GM23338 (cell line): ENCODE data around the gene BRD2. TPM values are rescaled to one million over a fixed set of nuclear protein-coding genes. Genes with fewer than 3 reads are reported as not detected.
A peak's percentile ranks its signal among the peaks of the same experiment; 100 is the strongest.

Experiments used
- ATAC-seq: fragments of 200-7000 bp; cut with Tn5 transposase; 3 replicates; pipeline ENCODE4 v1.9.1; 2020
- DNase-seq: peaks from one replicate; pipeline ENCODE4 v3.0.0-alpha.2; 2015; ENCODE audit warnings: low spot score
- H2AFZ ChIP-seq: fragments of 200-600 bp; sonication (generic); 2 replicates; pipeline ENCODE4 v1.8.0; 2016; ENCODE audit warnings: antibody characterized with exemption, mild to moderate bottlenecking, moderate library complexity
- H3F3A ChIP-seq: fragments of 200-600 bp; sonication (generic); replicated peaks from 2 replicates; pipeline ENCODE4 v1.8.0; 2017; ENCODE audit warnings: antibody characterized with exemption, mixed run types, low read depth
- H3K27ac ChIP-seq: fragments of 200-600 bp; sonication (generic); 2 replicates; pipeline ENCODE4 v1.6.1; 2016; ENCODE audit warnings: low read depth
- H3K27me3 ChIP-seq: fragments of 200-600 bp; sonication (generic); 2 replicates; pipeline ENCODE4 v1.8.0; 2016; ENCODE audit warnings: mild to moderate bottlenecking, mixed run types, moderate library complexity; ENCODE audit not compliant: insufficient read depth
- H3K36me3 ChIP-seq: fragments of 200-600 bp; sonication (generic); 2 replicates; pipeline ENCODE4 v1.8.0; 2016; ENCODE audit warnings: mild to moderate bottlenecking; ENCODE audit not compliant: insufficient read depth
- H3K4me1 ChIP-seq: fragments of 200-600 bp; sonication (generic); 2 replicates; pipeline ENCODE4 v1.8.0; 2016; ENCODE audit warnings: mild to moderate bottlenecking, moderate library complexity; ENCODE audit not compliant: insufficient read depth
- H3K4me2 ChIP-seq: fragments of 200-600 bp; sonication (generic); 2 replicates; pipeline ENCODE4 v1.7.1; 2017; ENCODE audit warnings: mixed run types
- H3K4me3 ChIP-seq: fragments of 200-600 bp; sonication (generic); 2 replicates; pipeline ENCODE4 v1.6.1; 2016; ENCODE audit warnings: mixed run types
- H3K79me2 ChIP-seq: fragments of 200-600 bp; sonication (generic); replicated peaks from 2 replicates; pipeline ENCODE4 v1.8.0; 2017; ENCODE audit warnings: mild to moderate bottlenecking; ENCODE audit not compliant: insufficient read depth
- H3K9me2 ChIP-seq: fragments of 200-600 bp; sonication (generic); 2 replicates; pipeline ENCODE4 v1.8.0; 2017; ENCODE audit not compliant: insufficient read depth
- H4K20me1 ChIP-seq: fragments of 200-600 bp; sonication (generic); replicated peaks from 2 replicates; pipeline ENCODE4 v1.8.0; 2017; ENCODE audit warnings: mild to moderate bottlenecking; ENCODE audit not compliant: insufficient read depth
- H3K27ac Mint-ChIP-seq: 2 replicates; pipeline ENCODE4 v1.8.0; 2020; ENCODE audit warnings: inconsistent platforms, mild to moderate bottlenecking, moderate library complexity, mixed read lengths
- H3K27me3 Mint-ChIP-seq: 3 replicates; pipeline ENCODE4 v1.8.0; 2022; ENCODE audit warnings: low read depth, mild to moderate bottlenecking, moderate library complexity, mixed read lengths, inconsistent platforms; ENCODE audit not compliant: insufficient read depth, poor library complexity
- H3K36me3 Mint-ChIP-seq: 3 replicates; pipeline ENCODE4 v1.8.0; 2021; ENCODE audit warnings: low read depth, mild to moderate bottlenecking, inconsistent platforms, moderate library complexity, mixed read lengths
- H3K4me1 Mint-ChIP-seq: 3 replicates; pipeline ENCODE4 v1.8.0; 2020; ENCODE audit warnings: mild to moderate bottlenecking, inconsistent platforms, mixed read lengths
- H3K4me3 Mint-ChIP-seq: 3 replicates; pipeline ENCODE4 v1.8.0; 2021; ENCODE audit warnings: moderate library complexity, mild to moderate bottlenecking, inconsistent platforms, mixed read lengths
- H3K9me3 Mint-ChIP-seq: 3 replicates; pipeline ENCODE4 v1.8.0; 2020; ENCODE audit warnings: moderate library complexity, mild to moderate bottlenecking, inconsistent platforms, mixed read lengths
- CREB1 ChIP-seq: fragments of 250-450 bp; sonication (Bioruptor Pico); IDR thresholded peaks from 2 replicates; pipeline ENCODE4 v1.5.0; 2020; ENCODE audit warnings: low read depth, mild to moderate bottlenecking, moderate library complexity
- CTCF ChIP-seq, 2 experiments: fragments of 200-600 bp in 1 of 2; sonication (generic) in 1 of 2; conservative IDR thresholded peaks; 2 replicates each; pipeline versions ENCODE4 v1.5.1 to v1.6.1; 2016 to 2017; ENCODE audit warnings: antibody characterized with exemption in 2 of 2, low read depth in 2 of 2, mild to moderate bottlenecking in 2 of 2, moderate library complexity in 1 of 2
- ETS1 ChIP-seq: IDR thresholded peaks from 2 replicates; pipeline ENCODE4 v1.6.1; 2016; ENCODE audit warnings: antibody characterized with exemption
- EZH2 ChIP-seq: fragments of 200-600 bp; sonication (generic); IDR thresholded peaks from one replicate; pipeline ENCODE4 v1.8.0; 2017; ENCODE audit warnings: antibody characterized with exemption, mild to moderate bottlenecking, low read depth; ENCODE audit not compliant: unreplicated experiment
- EZH2phosphoT487 ChIP-seq: fragments of 200-600 bp; sonication (generic); IDR thresholded peaks from one replicate; pipeline ENCODE4 v1.8.1; 2018; ENCODE audit warnings: antibody characterized with exemption; ENCODE audit not compliant: unreplicated experiment
- JUNB ChIP-seq: IDR thresholded peaks from one replicate; pipeline ENCODE4 v1.6.1; 2016; ENCODE audit warnings: antibody characterized with exemption; ENCODE audit not compliant: unreplicated experiment
- POLR2AphosphoS5 ChIP-seq: IDR thresholded peaks from 2 replicates; pipeline ENCODE4 v1.6.1; 2016; ENCODE audit warnings: antibody characterized with exemption, low read depth
- REST ChIP-seq: IDR thresholded peaks from one replicate; pipeline ENCODE4 v1.6.1; 2018; ENCODE audit warnings: antibody characterized with exemption; ENCODE audit not compliant: unreplicated experiment
- STAT1 ChIP-seq: IDR thresholded peaks from one replicate; pipeline ENCODE4 v1.6.1; 2016; ENCODE audit warnings: antibody characterized with exemption; ENCODE audit not compliant: unreplicated experiment
- ZNF114 ChIP-seq: fragments of 250-450 bp; sonication (Bioruptor Pico); IDR thresholded peaks from 2 replicates; pipeline ENCODE4 v1.5.0; 2020; ENCODE audit warnings: mild to moderate bottlenecking, moderate library complexity
- ZNF331 ChIP-seq: fragments of 250-450 bp; sonication (Bioruptor Pico); IDR thresholded peaks from 2 replicates; pipeline ENCODE4 v1.5.0; 2020; ENCODE audit warnings: low read depth, mild to moderate bottlenecking, moderate library complexity
- long read RNA-seq: library from polyadenylated mRNA; unstranded; transcript quantifications from one replicate; pipeline ENCODE4 v2.0.0, GENCODE V29; 2020; ENCODE audit not compliant: unreplicated experiment
- polyA plus RNA-seq: library from polyadenylated mRNA; unstranded; fragments of >200 nt; fragmentation: Nextera tagmentation; extraction: Ambion mirVana; gene quantifications from 2 replicates; pipeline ENCODE4 v1.2.1, GENCODE V29; 2016
- total RNA-seq: library from RNA; depleted of rRNA; stranded (reverse); fragments of >200 nt; shearing (Covaris generic); gene quantifications from 2 replicates; pipeline ENCODE4 v1.2.3, GENCODE V29; 2014; rRNA removed

Gene BRD2
- total RNA-seq = 169 and 182 TPM in 2 replicates
- 81.9 and 84.9 TPM in 2 replicates for polyA plus RNA-seq
- long read RNA-seq, transcript BRD2-219 (9 exons, 2,338 nt) = major isoform, 19 of 31 reads
- long read RNA-seq, partial matches to known transcripts = 8 of 31 reads
- long read RNA-seq, other reads (novel, unspliced or antisense) = 3 of 31 reads

GRCh38 chr6:32968093-32968866 lies at the start of gene BRD2:
BRD2 (plus strand) TSS chr6:32968594; CDS start chr6:32972899, 4,305 bp downstream.
- DNase-seq = peak; percentile 96
- Histone ChIP-seq H2AFZ (0 out of 2 replicates have a peak within 1 kb of the TSS, but pooled peaks have one; percentile 21), H3K9me2 (no peaks in the 10 kb centered on the region), H3K27me3 (no peaks in the 10 kb centered on the region), H3F3A (peaks cover 19% of the 10 kb centered on the region), H3K36me3 (peaks cover 4% of the 10 kb centered on the region; the same call in 1 of the 2 replicates), H3K79me2 (peaks cover 44% of the 10 kb centered on the region), H4K20me1 (peaks cover 9% of the 10 kb centered on the region), H3K27ac (peak within 1 kb of the TSS; percentile 100), H3K4me2 (peak within 1 kb of the TSS; percentile 100), H3K4me3 (peak within 1 kb of the TSS; percentile 99), H3K4me1 (peaks cover 5% of the 10 kb centered on the region; the same call in 1 of the 2 replicates)
- peak within 1 kb of the TSS; percentile 98 for H3K4me3 Mint-ChIP-seq
- H3K27ac Mint-ChIP-seq = peak within 1 kb of the TSS; percentile 100
- peaks cover 37% of the 10 kb centered on the region for H3K27me3 Mint-ChIP-seq
- TF ChIP-seq CREB1 (CRISPR knock-in tag) (no peak), ETS1 (no peak), POLR2AphosphoS5 (peak; percentile 79)
- H3K36me3 Mint-ChIP-seq = peaks cover 38% of the 10 kb centered on the region
- peaks cover 11% of the 10 kb centered on the region for H3K4me1 Mint-ChIP-seq
- ATAC-seq = peak; percentile 18
- H3K9me3 Mint-ChIP-seq = peaks cover 6% of the 10 kb centered on the region

- H3K27me3 Mint-ChIP-seq = peaks cover 2% of the 10 kb centered on the region
- TF ChIP-seq ETS1 (no peak), CTCF (conservative IDR thresholded peaks at IDR 0.05; ENCODE audit: low read depth in 2 of 2) (no peak), EZH2 (no peak), JUNB (no peak), EZH2phosphoT487 (no peak), ZNF114 (CRISPR knock-in tag) (no peak), STAT1 (no peak), REST (no peak), ZNF331 (CRISPR knock-in tag) (no peak)
These were observed 47.7 kb upstream of the BRD2 start for GRCh38 chr6:32920715-32921114.

More at GRCh38 chr6:32920715-32921114, 47.7 kb upstream of the BRD2 start:
- Histone ChIP-seq H3K36me3 (no peaks in the 10 kb centered on the region), H3K79me2 (no peaks in the 10 kb centered on the region), H3F3A (no peaks in the 10 kb centered on the region), H3K4me2 (no peak overlapping the region), H3K4me1 (no peaks in the 10 kb centered on the region), H3K27ac (no peak overlapping the region), H2AFZ (no peak overlapping the region), H3K9me2 (no peaks in the 10 kb centered on the region), H3K4me3 (no peak overlapping the region), H3K27me3 (no peaks in the 10 kb centered on the region), H4K20me1 (no peaks in the 10 kb centered on the region)
- no peak overlapping the region for H3K4me3 Mint-ChIP-seq
- H3K4me1 Mint-ChIP-seq = no peaks in the 10 kb centered on the region
- H3K36me3 Mint-ChIP-seq = no peaks in the 10 kb centered on the region
- H3K27ac Mint-ChIP-seq = no peak overlapping the region
- ATAC-seq = no peak
- DNase-seq = no peak
- H3K9me3 Mint-ChIP-seq = no peaks in the 10 kb centered on the region
